Neural progenitor cell (in vitro differentiated cells): Measurements from ENCODE around the gene WSCD2.

Experiments
- EZH2phosphoT487 ChIP-seq: fragments of 200-600 bp; sonication (generic); IDR thresholded peaks from 2 replicates; pipeline ENCODE4 v1.6.1; 2017; ENCODE audit warnings: antibody characterized with exemption
- TF ChIP-seq, protein P1 (sequence below): fragments of 200-600 bp; sonication (generic); IDR thresholded peaks from 2 replicates; pipeline ENCODE4 v1.5.1; 2017; ENCODE audit warnings: antibody characterized with exemption, mild to moderate bottlenecking

DNA sequence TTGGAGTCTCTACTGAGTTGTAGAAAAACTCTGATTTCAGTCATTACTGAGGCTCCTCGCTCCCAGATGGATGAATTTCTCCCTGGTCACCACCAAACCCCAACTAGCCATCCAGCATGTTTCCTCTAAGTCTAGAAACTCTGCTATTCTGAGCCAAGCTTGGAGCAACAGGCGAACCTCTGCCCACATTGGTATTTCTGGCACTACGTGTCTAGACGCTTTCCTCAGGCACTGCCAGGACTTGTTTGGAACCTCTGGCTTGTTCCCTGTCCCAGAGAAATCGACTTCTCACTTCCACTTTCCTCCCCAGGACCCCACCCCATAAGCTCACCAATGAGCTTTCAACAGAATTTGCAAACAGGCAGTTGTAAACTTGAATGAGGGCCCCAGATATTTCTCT lies 27.6 kb downstream of the WSCD2 start:
- TF ChIP-seq, protein P1, sequence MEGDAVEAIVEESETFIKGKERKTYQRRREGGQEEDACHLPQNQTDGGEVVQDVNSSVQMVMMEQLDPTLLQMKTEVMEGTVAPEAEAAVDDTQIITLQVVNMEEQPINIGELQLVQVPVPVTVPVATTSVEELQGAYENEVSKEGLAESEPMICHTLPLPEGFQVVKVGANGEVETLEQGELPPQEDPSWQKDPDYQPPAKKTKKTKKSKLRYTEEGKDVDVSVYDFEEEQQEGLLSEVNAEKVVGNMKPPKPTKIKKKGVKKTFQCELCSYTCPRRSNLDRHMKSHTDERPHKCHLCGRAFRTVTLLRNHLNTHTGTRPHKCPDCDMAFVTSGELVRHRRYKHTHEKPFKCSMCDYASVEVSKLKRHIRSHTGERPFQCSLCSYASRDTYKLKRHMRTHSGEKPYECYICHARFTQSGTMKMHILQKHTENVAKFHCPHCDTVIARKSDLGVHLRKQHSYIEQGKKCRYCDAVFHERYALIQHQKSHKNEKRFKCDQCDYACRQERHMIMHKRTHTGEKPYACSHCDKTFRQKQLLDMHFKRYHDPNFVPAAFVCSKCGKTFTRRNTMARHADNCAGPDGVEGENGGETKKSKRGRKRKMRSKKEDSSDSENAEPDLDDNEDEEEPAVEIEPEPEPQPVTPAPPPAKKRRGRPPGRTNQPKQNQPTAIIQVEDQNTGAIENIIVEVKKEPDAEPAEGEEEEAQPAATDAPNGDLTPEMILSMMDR, result no peak
- no peak for TF ChIP-seq EZH2phosphoT487
